ENCODE measurements around the gene DMRTC2. TPM values are rescaled to one million over a fixed set of nuclear protein-coding genes. Genes with fewer than 3 reads are reported as not detected.

DMRTC2 gene
- total RNA-seq, 1 donor from 2014 or later = not detected

- DNase-seq (ENCODE audit: low spot score) = no peak
- no peaks in the 10 kb centered on the region for H3K9me3 Mint-ChIP-seq
- H3K27ac Mint-ChIP-seq = peak overlapping the region; percentile 34
- peaks cover 48% of the 10 kb centered on the region for H3K4me1 Mint-ChIP-seq (ENCODE audit: low read depth)
- intact Hi-C loops (cut with micrococcal nuclease) = no loop called here
- no peaks in the 10 kb centered on the region for H3K27me3 Mint-ChIP-seq (ENCODE audit: low read depth)
- H3K36me3 Mint-ChIP-seq (ENCODE audit: low read depth) = peaks cover 62% of the 10 kb centered on the region
- H3K4me3 Mint-ChIP-seq (ENCODE audit: low read depth) = no peak overlapping the region
Observed at GRCh38 chr19:41889896-41890295, 45.1 kb downstream of the DMRTC2 start.

- Mint-ChIP-seq H3K4me3 (ENCODE audit: low read depth) (no peak overlapping the region), H3K9me3 (no peaks in the 10 kb centered on the region), H3K36me3 (ENCODE audit: low read depth) (peaks cover 60% of the 10 kb centered on the region), H3K27ac (no peak overlapping the region), H3K4me1 (ENCODE audit: low read depth) (peaks cover 46% of the 10 kb centered on the region), H3K27me3 (ENCODE audit: low read depth) (no peaks in the 10 kb centered on the region)
- no peak for DNase-seq (ENCODE audit: low spot score)
- intact Hi-C loops (cut with micrococcal nuclease) = no loop called here
Observed at GRCh38 chr19:41890936-41891335, 46.1 kb downstream of the DMRTC2 start.

- DNase-seq (ENCODE audit: low spot score) = no peak
- intact Hi-C loops (cut with micrococcal nuclease) = no loop called here
- H3K36me3 Mint-ChIP-seq (ENCODE audit: low read depth) = peaks cover 56% of the 10 kb centered on the region
- no peak overlapping the region for H3K27ac Mint-ChIP-seq
- no peak overlapping the region for H3K4me3 Mint-ChIP-seq (ENCODE audit: low read depth)
- peaks cover 34% of the 10 kb centered on the region for H3K4me1 Mint-ChIP-seq (ENCODE audit: low read depth)
- no peaks in the 10 kb centered on the region for H3K27me3 Mint-ChIP-seq (ENCODE audit: low read depth)
- no peaks in the 10 kb centered on the region for H3K9me3 Mint-ChIP-seq
Observed at GRCh38 chr19:41892173-41892902, 47.5 kb downstream of the DMRTC2 start.

- no peak for DNase-seq (ENCODE audit: low spot score)
- intact Hi-C loops (cut with micrococcal nuclease) = no loop called here
- Mint-ChIP-seq H3K4me1 (ENCODE audit: low read depth) (peaks cover 27% of the 10 kb centered on the region), H3K36me3 (ENCODE audit: low read depth) (peaks cover 63% of the 10 kb centered on the region), H3K9me3 (no peaks in the 10 kb centered on the region), H3K27me3 (ENCODE audit: low read depth) (no peaks in the 10 kb centered on the region), H3K27ac (no peak overlapping the region), H3K4me3 (ENCODE audit: low read depth) (no peak overlapping the region)
Observed at GRCh38 chr19:41893899-41894298, 49.1 kb downstream of the DMRTC2 start.

GRCh38 chr19:41894350-41894749 is 49.5 kb downstream of the DMRTC2 start:
- Mint-ChIP-seq H3K27me3 (ENCODE audit: low read depth) (no peaks in the 10 kb centered on the region), H3K9me3 (no peaks in the 10 kb centered on the region), H3K36me3 (ENCODE audit: low read depth) (peaks cover 63% of the 10 kb centered on the region), H3K4me1 (ENCODE audit: low read depth) (peaks cover 25% of the 10 kb centered on the region), H3K27ac (no peak overlapping the region), H3K4me3 (ENCODE audit: low read depth) (no peak overlapping the region)
- DNase-seq (ENCODE audit: low spot score) = no peak
- intact Hi-C loops (cut with micrococcal nuclease) = no loop called here

- Mint-ChIP-seq H3K9me3 (no peaks in the 10 kb centered on the region), H3K4me3 (ENCODE audit: low read depth) (no peak overlapping the region), H3K4me1 (ENCODE audit: low read depth) (peaks cover 19% of the 10 kb centered on the region), H3K36me3 (ENCODE audit: low read depth) (peaks cover 66% of the 10 kb centered on the region), H3K27me3 (ENCODE audit: low read depth) (no peaks in the 10 kb centered on the region), H3K27ac (peak overlapping the region; percentile 52)
- no peak for DNase-seq (ENCODE audit: low spot score)
- intact Hi-C loops (cut with micrococcal nuclease) = no loop called here
Observed at GRCh38 chr19:41895745-41896580, 51.1 kb downstream of the DMRTC2 start.

GRCh38 chr19:41896581-41896942 is 51.7 kb downstream of the DMRTC2 start:
- DNase-seq (ENCODE audit: low spot score) = no peak
- no peak overlapping the region for H3K4me3 Mint-ChIP-seq (ENCODE audit: low read depth)
- intact Hi-C loops (cut with micrococcal nuclease) = no loop called here
- peak overlapping the region; percentile 52 for H3K27ac Mint-ChIP-seq
- H3K9me3 Mint-ChIP-seq = no peaks in the 10 kb centered on the region
- H3K36me3 Mint-ChIP-seq (ENCODE audit: low read depth) = peaks cover 64% of the 10 kb centered on the region
- H3K27me3 Mint-ChIP-seq (ENCODE audit: low read depth) = no peaks in the 10 kb centered on the region
- H3K4me1 Mint-ChIP-seq (ENCODE audit: low read depth) = peaks cover 17% of the 10 kb centered on the region

GRCh38 chr19:41897181-41897580 is 52.3 kb downstream of the DMRTC2 start:
- Mint-ChIP-seq H3K27ac (no peak overlapping the region), H3K9me3 (no peaks in the 10 kb centered on the region), H3K4me1 (ENCODE audit: low read depth) (peaks cover 13% of the 10 kb centered on the region), H3K27me3 (ENCODE audit: low read depth) (no peaks in the 10 kb centered on the region), H3K36me3 (ENCODE audit: low read depth) (peaks cover 68% of the 10 kb centered on the region), H3K4me3 (ENCODE audit: low read depth) (no peak overlapping the region)
- DNase-seq (ENCODE audit: low spot score) = no peak
- intact Hi-C loops (cut with micrococcal nuclease) = no loop called here

GRCh38 chr19:41897820-41898219 is 53.0 kb downstream of the DMRTC2 start:
- peak overlapping the region; percentile 66 for H3K27ac Mint-ChIP-seq
- H3K9me3 Mint-ChIP-seq = no peaks in the 10 kb centered on the region
- no peak overlapping the region for H3K4me3 Mint-ChIP-seq (ENCODE audit: low read depth)
- no peaks in the 10 kb centered on the region for H3K27me3 Mint-ChIP-seq (ENCODE audit: low read depth)
- peaks cover 13% of the 10 kb centered on the region for H3K4me1 Mint-ChIP-seq (ENCODE audit: low read depth)
- H3K36me3 Mint-ChIP-seq (ENCODE audit: low read depth) = peaks cover 73% of the 10 kb centered on the region
- intact Hi-C loops (cut with micrococcal nuclease) = no loop called here
- no peak for DNase-seq (ENCODE audit: low spot score)

GRCh38 chr19:41898235-41898634 is 53.4 kb downstream of the DMRTC2 start:
- H3K9me3 Mint-ChIP-seq = no peaks in the 10 kb centered on the region
- peaks cover 74% of the 10 kb centered on the region for H3K36me3 Mint-ChIP-seq (ENCODE audit: low read depth)
- H3K4me3 Mint-ChIP-seq (ENCODE audit: low read depth) = no peak overlapping the region
- no peak overlapping the region for H3K27ac Mint-ChIP-seq
- no peaks in the 10 kb centered on the region for H3K27me3 Mint-ChIP-seq (ENCODE audit: low read depth)
- peaks cover 10% of the 10 kb centered on the region for H3K4me1 Mint-ChIP-seq (ENCODE audit: low read depth)
- no peak for DNase-seq (ENCODE audit: low spot score)
- intact Hi-C loops (cut with micrococcal nuclease) = no loop called here

Other genes starting within 250 kb of the DMRTC2 start
- not detected in 2 replicates for gene CEACAM4, start 218.0 kb upstream of the DMRTC2 start, total RNA-seq
- gene CEACAM7, start 156.8 kb upstream of the DMRTC2 start, total RNA-seq = not detected in 2 replicates
- gene CEACAM5, start 136.4 kb upstream of the DMRTC2 start, total RNA-seq = not detected in 2 replicates
- not detected in 2 replicates for gene CEACAM6, start 89.5 kb upstream of the DMRTC2 start, total RNA-seq
- gene CEACAM3, start 48.5 kb upstream of the DMRTC2 start, total RNA-seq = not detected in 2 replicates
- not detected in 2 replicates for gene LYPD4, start 359 bp upstream of the DMRTC2 start, total RNA-seq
- gene RPS19, start 15.2 kb downstream of the DMRTC2 start, total RNA-seq = 2,928 and 2,943 TPM in 2 replicates
- gene CD79A, start 32.2 kb downstream of the DMRTC2 start, total RNA-seq = 0.67 and 0.84 TPM in 2 replicates
- gene ARHGEF1, start 38.1 kb downstream of the DMRTC2 start, total RNA-seq = 340 and 353 TPM in 2 replicates
- gene ERFL, start 83.4 kb downstream of the DMRTC2 start, total RNA-seq = 2.1 and 2.3 TPM in 2 replicates
- gene RABAC1, start 114.3 kb downstream of the DMRTC2 start, total RNA-seq = 54.0 and 57.6 TPM in 2 replicates
- gene ATP1A3, start 149.2 kb downstream of the DMRTC2 start, total RNA-seq = 0.97 and 1.7 TPM in 2 replicates
- 2.4 and 3.3 TPM in 2 replicates for gene GRIK5, start 225.2 kb downstream of the DMRTC2 start, total RNA-seq
- 15.7 and 16.6 TPM in 2 replicates for gene ZNF574, start 231.1 kb downstream of the DMRTC2 start, total RNA-seq